HG03342 (cell line): ENCODE data around the gene QSOX2.

ENCODE experiments used
- ATAC-seq: cut with Tn5 transposase; IDR thresholded peaks from one replicate; pipeline ENCODE4 v1.9.1; 2021; ENCODE audit warnings: mild to moderate bottlenecking, moderate library complexity; ENCODE audit not compliant: unreplicated experiment

The QSOX2 gene

GRCh38 chr9:136283291-136284235 is 38.0 kb upstream of the QSOX2 start:
- no peak for ATAC-seq

DNA sequence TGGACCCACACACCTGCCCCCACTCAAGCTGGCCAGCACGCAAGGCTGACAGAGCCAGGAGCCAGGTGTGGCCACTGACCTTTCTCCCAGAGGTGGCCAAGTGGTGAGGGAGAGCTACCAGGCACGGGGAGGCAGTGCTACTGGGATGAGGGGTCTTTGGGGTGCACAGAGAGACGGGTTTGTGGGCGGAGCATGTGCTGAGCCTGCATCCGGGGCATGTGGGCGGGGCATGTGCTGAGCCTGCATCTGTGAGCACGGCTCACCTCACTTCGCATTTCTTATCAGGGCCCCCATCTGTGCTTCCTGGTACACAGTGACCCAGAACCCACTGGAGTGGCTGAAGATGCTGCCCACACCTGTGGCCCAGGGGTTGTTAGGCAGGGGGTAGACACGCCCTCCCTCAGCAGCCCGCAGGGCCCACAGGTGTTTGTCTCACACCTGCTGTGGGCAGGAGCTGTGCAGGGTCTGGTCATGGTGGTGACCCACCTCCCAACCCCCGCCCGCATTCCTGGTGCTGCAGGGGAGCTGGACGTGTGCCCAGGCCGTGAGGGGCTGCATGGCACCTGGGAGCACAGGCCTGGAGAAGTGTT is 36.8 kb upstream of the QSOX2 start:
- ATAC-seq, result no peak

DNA sequence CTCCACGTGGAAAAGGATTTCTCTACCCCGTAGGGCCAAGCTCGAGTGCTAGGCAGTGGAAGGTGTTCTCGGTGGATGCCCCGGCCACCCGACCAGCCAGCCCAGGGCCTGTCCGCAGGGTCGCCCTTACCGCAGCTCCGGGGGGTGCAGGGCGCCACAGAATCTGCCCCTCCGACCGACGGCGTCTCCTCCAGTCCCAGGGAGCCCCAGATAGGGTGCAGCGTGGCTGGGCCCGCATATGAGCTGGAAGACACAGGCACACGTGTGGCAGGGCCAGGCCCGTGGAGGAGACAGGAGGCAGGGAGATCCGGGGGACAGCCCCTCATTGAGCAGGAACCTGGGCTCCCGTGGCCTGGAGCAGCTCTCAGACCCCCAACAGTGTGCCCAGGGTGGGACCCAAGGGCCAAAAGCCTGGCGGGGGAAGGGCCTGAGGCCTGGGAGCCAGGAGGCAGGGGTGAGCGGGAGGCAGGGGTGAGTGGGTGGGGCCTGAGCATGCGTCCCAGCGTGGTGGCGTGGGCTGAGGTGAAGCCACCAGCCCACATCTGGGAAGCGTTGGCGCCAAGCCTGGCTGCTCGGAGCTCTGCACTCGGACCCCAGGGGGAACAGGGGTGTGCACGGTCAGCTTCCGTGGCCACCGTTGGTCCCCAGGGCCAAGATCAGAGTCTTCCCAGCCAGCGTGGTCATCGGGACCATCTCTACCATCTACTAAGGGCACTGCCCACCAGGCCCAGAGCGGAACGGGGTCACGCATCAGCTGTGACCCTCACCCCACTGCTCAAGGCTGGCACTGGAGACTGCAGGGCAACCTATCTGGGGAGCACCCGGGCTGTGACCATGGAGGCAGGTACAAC is 36.0 kb upstream of the QSOX2 start:
- no peak for ATAC-seq

DNA sequence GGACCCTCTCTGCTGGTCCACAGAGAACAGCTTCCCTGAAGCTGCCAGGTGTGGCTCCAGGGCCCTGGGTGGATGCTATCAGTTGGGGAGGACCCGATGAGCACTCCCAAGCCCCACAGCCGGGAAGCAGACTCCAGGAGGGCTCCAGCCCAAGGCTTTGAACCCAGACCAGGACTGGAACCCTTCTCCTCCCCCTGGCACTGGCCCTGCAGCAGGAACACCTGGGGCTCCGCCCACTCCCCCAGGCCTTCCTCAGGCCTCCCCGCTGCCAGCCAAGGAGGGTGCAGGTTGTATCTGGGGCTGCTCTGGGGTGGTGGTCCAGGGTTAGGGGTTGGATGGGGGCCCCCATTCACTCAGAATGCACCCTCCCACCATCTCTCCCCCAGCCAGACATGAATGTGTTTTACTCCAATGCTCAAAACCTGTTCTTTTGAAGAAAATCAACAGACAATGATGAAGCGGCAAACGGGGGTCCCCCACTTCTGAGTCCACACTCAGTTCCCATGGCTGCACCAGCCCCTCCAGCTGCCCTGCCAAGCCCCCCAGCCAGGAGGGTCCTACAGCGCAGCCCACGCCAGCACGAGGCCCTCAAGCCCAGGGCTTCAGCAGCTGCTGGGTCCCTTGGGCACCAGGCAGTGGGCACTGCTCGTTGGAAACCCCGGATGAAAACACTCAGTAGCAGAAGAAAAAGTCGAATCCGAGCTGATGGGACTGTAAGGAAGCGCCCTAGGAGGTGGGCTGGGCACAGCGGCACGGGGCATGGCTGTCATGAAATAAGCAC is 35.1 kb upstream of the QSOX2 start:
- ATAC-seq, result no peak

GRCh38 chr9:136279471-136279870 is 33.9 kb upstream of the QSOX2 start:
- no peak for ATAC-seq

- no peak for ATAC-seq
Measured at GRCh38 chr9:136278894-136279293, 33.3 kb upstream of the QSOX2 start.

GRCh38 chr9:136278221-136278620 is 32.6 kb upstream of the QSOX2 start:
- ATAC-seq, result no peak

GRCh38 chr9:136277746-136278145 is 32.1 kb upstream of the QSOX2 start:
- no peak for ATAC-seq

DNA sequence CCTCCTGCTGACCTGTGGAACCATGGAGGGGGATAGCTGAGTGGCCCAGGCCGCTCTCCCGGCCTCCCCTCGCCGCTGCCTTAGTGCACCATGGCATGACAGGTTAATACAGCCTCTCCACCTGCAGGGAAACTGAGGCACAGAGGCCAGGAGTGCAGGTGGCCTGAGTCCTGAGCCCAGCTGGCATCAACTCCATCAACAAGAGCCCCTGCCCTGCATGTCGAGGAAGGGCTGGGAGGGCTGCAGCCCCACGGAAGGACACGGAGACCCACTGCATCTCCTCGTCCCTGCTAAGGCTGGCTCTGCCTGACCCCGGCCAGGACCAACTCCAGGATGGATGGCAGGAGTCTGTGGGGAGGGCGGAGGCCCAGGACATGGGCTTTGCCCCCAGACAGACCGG is 31.1 kb upstream of the QSOX2 start:
- ATAC-seq, result no peak

DNA sequence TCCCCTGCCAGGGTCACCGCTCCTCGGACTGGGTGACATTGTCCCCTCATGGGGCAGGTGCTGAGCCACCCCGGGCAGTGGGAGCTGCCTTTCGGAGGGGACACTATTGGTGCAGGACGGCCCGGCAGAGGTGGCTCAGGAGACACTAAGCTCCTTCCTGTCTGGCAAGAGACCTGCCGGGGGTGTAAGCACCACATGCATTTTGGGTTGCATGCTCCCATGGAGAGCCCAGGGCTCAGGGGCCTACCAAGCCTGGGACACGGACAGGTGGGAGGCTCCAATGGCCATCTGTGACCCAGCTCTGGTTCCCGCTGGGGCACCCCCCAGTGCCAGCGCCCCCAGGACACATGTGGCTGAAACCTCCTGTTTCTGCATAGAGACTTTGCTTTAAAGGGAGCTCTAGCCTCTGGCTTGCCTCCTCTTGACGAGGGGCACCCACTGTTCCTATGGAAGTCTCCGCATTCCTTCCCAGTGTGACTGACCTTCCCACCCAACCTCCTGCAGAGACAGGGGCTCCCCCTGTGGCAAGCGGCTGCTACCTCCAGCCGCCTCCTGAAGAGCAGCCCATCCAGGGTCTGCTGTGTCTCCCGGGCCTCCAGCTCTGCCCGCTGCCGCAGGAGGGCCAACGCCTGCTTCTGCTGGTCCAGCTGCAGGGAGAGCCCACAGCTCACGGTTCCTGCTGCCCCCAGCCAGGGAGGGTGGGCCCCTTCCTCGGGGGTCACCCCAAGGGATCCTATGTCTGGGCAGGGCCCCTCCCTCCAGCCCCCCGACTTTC is 30.2 kb upstream of the QSOX2 start:
- ATAC-seq, result no peak

- no peak for ATAC-seq
Measured at GRCh38 chr9:136274786-136275654, 29.4 kb upstream of the QSOX2 start.

DNA sequence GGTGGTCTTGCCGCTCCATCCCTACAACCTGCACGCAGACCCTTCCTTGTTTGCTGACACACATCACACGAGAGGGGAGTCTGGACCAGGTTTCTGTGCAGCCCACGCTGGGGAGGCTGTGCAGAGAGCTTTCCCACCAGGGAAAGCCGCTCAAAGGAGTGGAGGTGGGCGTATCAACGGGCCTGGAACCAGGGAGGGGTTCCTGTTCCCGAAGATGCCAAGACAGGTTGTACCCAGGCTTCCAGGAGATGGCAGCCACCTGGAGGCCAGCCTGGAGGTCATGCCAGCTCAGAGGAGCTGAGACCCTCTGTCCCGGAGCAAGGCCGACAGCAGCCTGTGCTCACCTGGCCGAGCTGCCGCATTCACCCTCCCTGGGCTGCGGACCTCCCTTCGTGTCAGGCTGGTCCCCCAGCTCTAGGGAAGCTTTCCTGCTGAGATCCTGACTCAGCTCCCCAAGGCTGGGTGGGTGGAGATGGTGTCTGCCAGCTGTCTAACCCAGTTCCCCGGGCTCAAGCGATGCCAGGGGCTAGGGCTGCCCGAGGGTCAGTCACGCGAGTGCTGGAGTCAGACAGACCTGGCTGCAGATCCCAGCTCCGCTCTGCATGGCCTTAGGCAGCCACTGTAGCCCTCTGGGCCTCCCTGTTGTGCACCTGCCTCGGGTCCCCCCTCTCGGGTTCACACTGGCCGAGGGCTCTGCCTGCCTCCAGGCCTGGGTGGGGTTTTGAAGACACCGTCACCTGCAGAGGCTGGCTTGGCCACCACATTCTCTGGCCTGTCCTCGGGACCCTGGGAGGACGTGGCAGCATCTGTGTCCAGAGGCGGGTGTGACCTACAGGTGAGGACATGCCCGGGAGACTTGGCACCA is 28.5 kb upstream of the QSOX2 start:
- no peak for ATAC-seq

DNA sequence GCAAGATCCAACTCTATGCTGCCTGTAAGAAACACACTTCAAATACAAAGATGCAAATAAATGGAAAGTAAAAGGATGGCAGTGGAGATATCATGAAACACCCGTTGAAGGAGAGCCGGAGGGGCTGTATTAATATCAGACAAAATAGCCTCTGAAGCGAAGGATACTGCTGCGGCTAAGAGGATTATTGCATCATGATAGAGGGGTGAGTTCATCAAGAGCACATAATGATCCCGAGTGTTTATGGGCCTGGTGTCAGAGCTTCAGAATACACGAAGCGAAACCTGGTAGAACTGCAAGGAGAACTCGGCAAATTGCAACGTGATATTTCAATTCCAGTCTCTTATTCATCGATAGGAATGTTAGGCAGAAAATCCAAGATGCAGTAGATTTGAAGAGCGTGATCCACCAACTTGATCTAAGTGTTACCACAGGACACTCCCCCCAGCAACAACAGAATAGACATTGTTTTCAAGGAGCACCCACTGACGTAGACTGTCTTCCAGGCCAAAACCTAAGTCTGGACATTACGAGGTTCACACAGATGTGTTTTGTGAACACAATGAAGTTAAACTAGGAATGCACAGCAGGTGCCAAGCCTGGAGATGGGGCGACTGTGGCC is 27.7 kb upstream of the QSOX2 start:
- no peak for ATAC-seq

GRCh38 chr9:136270173-136270705 is 24.6 kb upstream of the QSOX2 start:
- ATAC-seq, result no peak

DNA sequence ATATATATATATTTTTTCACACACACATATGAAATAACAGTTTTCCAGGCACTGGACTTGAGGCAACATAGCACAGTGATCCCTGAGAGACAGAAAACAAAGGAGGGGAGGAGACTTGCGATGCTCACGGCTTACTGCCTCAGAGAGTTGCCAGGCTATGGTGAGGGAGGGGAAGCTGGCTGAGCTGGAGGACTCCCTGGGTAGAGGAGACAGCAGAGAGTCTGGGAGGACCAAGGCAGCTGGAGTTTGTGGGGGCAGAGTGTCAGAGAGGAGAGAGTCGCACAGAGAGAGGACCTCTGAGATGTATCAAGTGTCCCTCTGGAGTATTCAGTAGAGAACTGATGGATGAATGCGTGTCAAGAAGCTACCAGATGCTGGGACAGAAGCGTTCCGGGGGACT is 23.1 kb upstream of the QSOX2 start:
- ATAC-seq, result no peak

GRCh38 chr9:136268318-136268717 is 22.7 kb upstream of the QSOX2 start:
- ATAC-seq, result no peak
